Heart left ventricle (tissue), 16 donors: ENCODE results near the gene TRIM22. TPM values are rescaled to one million over a fixed set of nuclear protein-coding genes. Genes with fewer than 3 reads are reported as not detected.
A peak's percentile ranks its signal among the peaks of the same experiment; 100 is the strongest.
"Not testable (repeated sequence)": the region's sequence is repeated elsewhere in the genome, so short reads cannot be mapped to it uniquely, and the experiment has no call there.

Experiments
- ATAC-seq, 4 donors: fragments of 200-7000 bp; cut with Tn5 transposase; one replicate each; pipeline ENCODE4 v1.9.1; 2020 to 2022; ENCODE audit warnings: moderate library complexity in 4 of 4, mild to moderate bottlenecking in 3 of 4, moderate number of reproducible peaks in 1 of 4
- DNase-seq, 5 donors: peaks; one replicate each; pipeline ENCODE4 v3.0.0-alpha.2; 2020
- H3K27ac ChIP-seq, 12 donors: fragments of 200-600 bp; sonication (generic) in 4 of 12; one replicate each; pipeline versions ENCODE4 v1.5.0 to v1.8.0; 2016 to 2022; ENCODE audit warnings: mild to moderate bottlenecking in 2 of 12
- H3K27me3 ChIP-seq, 9 donors: fragments of 200-600 bp; sonication (generic) in 2 of 9; one replicate each; pipeline versions ENCODE4 v1.5.1 to v1.8.0; 2016 to 2022; ENCODE audit warnings: mild to moderate bottlenecking in 3 of 9
- H3K36me3 ChIP-seq, 9 donors: fragments of 200-600 bp; sonication (generic) in 2 of 9; one replicate each; pipeline versions ENCODE4 v1.5.0 to v1.8.0; 2018 to 2022; ENCODE audit warnings: mild to moderate bottlenecking in 2 of 9
- H3K4me1 ChIP-seq, 12 donors: fragments of 200-600 bp; sonication (generic) in 4 of 12; one replicate each; pipeline versions ENCODE4 v1.5.0 to v1.8.0; 2016 to 2022; ENCODE audit warnings: mild to moderate bottlenecking in 3 of 12
- H3K4me3 ChIP-seq, 12 donors: fragments of 200-600 bp; sonication (generic) in 4 of 12; one replicate each; pipeline versions ENCODE4 v1.5.0 to v1.8.0; 2017 to 2022; ENCODE audit warnings: mild to moderate bottlenecking in 9 of 12, moderate library complexity in 4 of 12
- H3K9me3 ChIP-seq, 12 donors: fragments of 200-600 bp; sonication (generic) in 4 of 12; one replicate each; pipeline versions ENCODE4 v1.5.0 to v1.8.0; 2016 to 2022; ENCODE audit warnings: mild to moderate bottlenecking in 1 of 12
- CTCF ChIP-seq, 12 donors: fragments of 200-600 bp; sonication (generic) in 4 of 12; IDR thresholded peaks; one replicate each; pipeline versions ENCODE4 v1.5.0 to v1.8.0; 2018 to 2022; ENCODE audit warnings: antibody characterized with exemption in 12 of 12, mild to moderate bottlenecking in 5 of 12
- POLR2A ChIP-seq, 2 donors: fragments of 450-650 bp; IDR thresholded peaks; one replicate each; pipeline ENCODE4 v1.6.1; 2017; ENCODE audit warnings: antibody characterized with exemption in 2 of 2, mild to moderate bottlenecking in 2 of 2, moderate library complexity in 2 of 2
- WGBS, 4 donors: extraction: QIAGEN DNeasy Blood & Tissue Kit in 2 of 4; methylation state at CpG; one replicate each; pipeline versions ENCODE4 v1.1.5 to v1.1.7; 2013 to 2018; 5-methylcytosine and 5-hydroxymethylcytosine counted together
- intact Hi-C, 10 donors: fragments of 100-400 bp; cut with DNase I; formaldehyde crosslinking; loops; one replicate each; pipeline versions ENCODE4 v1.11.1 to v1.14.2; 2022
- polyA plus RNA-seq, 2 donors: library from polyadenylated mRNA; stranded (reverse); fragments of 200-250 nt; gene quantifications; one replicate each; pipeline ENCODE4 v1.2.3, GENCODE V29; 2013
- total RNA-seq, 9 donors: library from RNA; depleted of rRNA in 2 of 9; stranded (reverse); fragments of >200 nt in 2 of 9; fragmentation: NEBNext Ultra II Directional in 3 of 9; extraction: Animal tissue kit (Norgen Biotek cat#: 25700) in 3 of 9; gene quantifications; one replicate each; pipeline versions ENCODE4 v1.1.0 to v1.2.4, GENCODE V29; 2016 to 2023
- donor health status: ischemic (EF 13 %, LVEDD 7.1; RV severe dilation, severe dysfunction).
- donor health status: healthy with polysubstance abuse.
- donor health status: DM: no; HTN: yes; CAD: no.
- donor health status: DM: no; HTN: no; CAD: no.
- donor health status: ischemic (EF 25% LVEDD 6.9; RV normal size, moderate dysfunction).
- donor health status: ischemic (EF 25% LVEDD 5.7; RV mildly dilated, moderate dysfunction).
- donor health status: healthy.
- donor health status: DM: yes; HTN: yes; CAD: no.
- donor health status: ischemic (EF 35%, LVEDD 5.7; RV mildly dilated, moderate dysfunction).
- donor health status: nonischemic (EF 11% LVEDD 7.7; RV severe dilation, severe dysfunction).
- donor health status: DM: yes; HTN: yes; CAD: no.
- donor health status: PGD.
- donor health status: ischemic (EF 29% LVEDD 5.4; RV normal size, mild dysfunction).
- donor health status: nonischemic (EF 23%, LVEDD 6.1; RV moderate dilation, normal function).

TRIM22 gene
- total and polyA plus RNA-seq, 11 donors: 9.2 to 83.0 (median 12.7) TPM

- Histone ChIP-seq H3K4me1 (peaks cover 0 to 48% (median 12%) of the 10 kb centered on the region in 12 donors), H3K9me3 (no peaks in the 10 kb centered on the region), H3K27ac (peak overlapping the region; percentile 77 to 99 (median 88)), H3K36me3 (peaks cover 0 to 24% (median 2%) of the 10 kb centered on the region in 9 donors), H3K27me3 (no peaks in the 10 kb centered on the region), H3K4me3 (peak overlapping the region; percentile 11 to 77 (median 58))
- 31 to 45% (median 43%) methylated on average over 5 of the region's 5 CpGs for WGBS, 4 donors
- DNase-seq (peak in 2 of 5 donors; percentile 17 to 41), ATAC-seq (peak in 3 of 4 donors; percentile 38 to 44 (median 39))
- peak in 1 of 2 donors; percentile 35 for TF ChIP-seq POLR2A (IDR thresholded peaks at IDR 0.05)
- TF ChIP-seq CTCF (IDR thresholded peaks at IDR 0.05): no peak
- intact Hi-C loops: loop anchor here in 1 of 10 donors (10.0 kb wide), 1 partner anchor 66 kb away; the partner anchor contains the start of gene TRIM34
Observed at GRCh38 chr11:5690736-5691135, 1.1 kb downstream of the TRIM22 start.

GRCh38 chr11:5691238-5691963, 1.8 kb downstream of the TRIM22 start:
- H3K36me3 ChIP-seq: peaks cover 0 to 31% (median 6%) of the 10 kb centered on the region in 9 donors
- intact Hi-C loops: loop anchor here in 1 of 10 donors (10.0 kb wide), 1 partner anchor 67 kb away; the partner anchor contains the start of gene TRIM34
- peaks cover 0 to 52% (median 12%) of the 10 kb centered on the region in 12 donors for H3K4me1 ChIP-seq

GRCh38 chr11:5691964-5692361, 2.4 kb downstream of the TRIM22 start:
- Histone ChIP-seq H3K4me1 (peaks cover 0 to 52% (median 12%) of the 10 kb centered on the region in 12 donors), H3K4me3 (peak overlapping the region in 11 of 12 donors; percentile 42 to 77 (median 61))

More at GRCh38 chr11:5691238-5691963, 1.8 kb downstream of the TRIM22 start:
- H3K27me3 ChIP-seq, H3K9me3 ChIP-seq, DNase-seq, ATAC-seq: not testable (repeated sequence)
- 52 to 66% (median 58%) methylated on average over 12 of the region's 12 CpGs for WGBS, 4 donors
- peak overlapping the region; percentile 77 to 99 (median 88) for H3K27ac ChIP-seq
- H3K4me3 ChIP-seq: peak overlapping the region; percentile 11 to 77 (median 58)

DNA sequence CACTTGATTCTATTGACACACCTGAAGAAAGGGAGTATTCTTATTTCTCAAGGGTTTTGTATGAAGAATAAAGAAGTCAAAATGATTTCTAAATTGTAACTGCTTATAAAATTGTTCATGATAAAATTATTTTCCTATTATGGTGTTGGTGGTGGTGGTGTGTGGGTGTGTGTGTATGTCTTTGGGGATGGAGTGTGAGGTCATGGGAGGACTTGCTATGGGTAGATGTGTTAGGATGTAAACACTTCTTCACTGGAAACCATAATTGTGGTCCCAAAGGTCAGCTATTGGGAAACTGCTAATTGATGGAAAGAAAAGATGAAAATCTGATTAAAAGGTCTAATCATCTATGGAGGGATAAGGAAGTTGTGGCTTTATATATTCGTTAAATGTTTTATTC, 5.1 kb downstream of the TRIM22 start:
- WGBS, 4 donors: 78 to 93% (median 83%) methylated on average over 1 of the region's 1 CpG
- DNase-seq: no peak
- Histone ChIP-seq H3K36me3 (peaks cover 0 to 59% (median 33%) of the 10 kb centered on the region in 9 donors), H3K27ac (no peak overlapping the region), H3K4me1 (peaks cover 0 to 38% (median 8%) of the 10 kb centered on the region in 12 donors), H3K9me3 (no peaks in the 10 kb centered on the region), H3K27me3 (no peaks in the 10 kb centered on the region), H3K4me3 (no peak overlapping the region)
- no peak for ATAC-seq
- TF ChIP-seq CTCF (IDR thresholded peaks at IDR 0.05): no peak
- no peak for TF ChIP-seq POLR2A (IDR thresholded peaks at IDR 0.05)
- intact Hi-C loops: loop anchor here in 1 of 10 donors (10.0 kb wide), 1 partner anchor 70 kb away; the partner anchor contains the start of gene TRIM34

More at GRCh38 chr11:5691964-5692361, 2.4 kb downstream of the TRIM22 start:
- intact Hi-C loops: loop anchor here in 1 of 10 donors (10.0 kb wide), 1 partner anchor 67 kb away; the partner anchor contains the start of gene TRIM34
- TF ChIP-seq POLR2A (IDR thresholded peaks at IDR 0.05) (no peak), CTCF (IDR thresholded peaks at IDR 0.05) (no peak)
- peaks cover 0 to 36% (median 11%) of the 10 kb centered on the region in 9 donors for H3K36me3 ChIP-seq
- H3K27me3 ChIP-seq: no peaks in the 10 kb centered on the region
- H3K9me3 ChIP-seq: no peaks in the 10 kb centered on the region
- no peak for DNase-seq
- no peak for ATAC-seq
- WGBS, 4 donors: 46 to 63% (median 53%) methylated on average over 3 of the region's 3 CpGs
- H3K27ac ChIP-seq: peak overlapping the region in 7 of 12 donors; percentile 20 to 99 (median 87)
